Lower leg skin (tissue), 3 donors: ENCODE data around the gene MIPOL1.

Experiments
- CTCF ChIP-seq, 3 donors: fragments of 450-650 bp; IDR thresholded peaks; one replicate each; pipeline ENCODE4 v1.5.1; 2016; ENCODE audit warnings: antibody characterized with exemption in 3 of 3, mild to moderate bottlenecking in 3 of 3, moderate library complexity in 2 of 3
- POLR2A ChIP-seq, 2 donors: fragments of 450-650 bp; IDR thresholded peaks; one replicate each; pipeline ENCODE4 v1.6.1; 2016 to 2017; ENCODE audit warnings: antibody characterized with exemption in 2 of 2, mild to moderate bottlenecking in 1 of 2, moderate library complexity in 1 of 2

- no peak for TF ChIP-seq CTCF (IDR thresholded peaks at IDR 0.05)
- TF ChIP-seq POLR2A (IDR thresholded peaks at IDR 0.05), result no peak
Observed at GRCh38 chr14:37452323-37452722, 254.6 kb downstream of the MIPOL1 start.
